Measurements from ENCODE around the gene CDC42EP5.

The CDC42EP5 gene

GRCh38 chr19:54460230-54461005 is 12.7 kb downstream of the CDC42EP5 start:
- Histone ChIP-seq H3K9me3 (ENCODE audit: insufficient read depth, low read length, severe bottlenecking) (no peaks in the 10 kb centered on the region), H3K4me1 (ENCODE audit: insufficient read depth, low read length) (peaks cover 16% of the 10 kb centered on the region), H3K36me3 (ENCODE audit: insufficient read depth, low read length) (peaks cover 72% of the 10 kb centered on the region), H3K4me2 (ENCODE audit: insufficient read depth, low read length) (no peak overlapping the region), H3K27ac (ENCODE audit: low read length) (no peak overlapping the region), H3K79me2 (ENCODE audit: insufficient read depth, low read length) (peaks cover 17% of the 10 kb centered on the region; the same call in 1 of the 2 replicates), H4K20me1 (ENCODE audit: insufficient read depth, low read length) (peaks cover 74% of the 10 kb centered on the region), H2AFZ (ENCODE audit: low read depth, low read length) (no peak overlapping the region), H3K4me3 (ENCODE audit: low read depth in 1 of 2, low read length in 2 of 2) (no peak overlapping the region), H3K9ac (ENCODE audit: low read depth, low read length) (no peak overlapping the region), H3K27me3 (ENCODE audit: insufficient read depth, low read length, poor library complexity) (no peaks in the 10 kb centered on the region)
- ATAC-seq (ENCODE audit: insufficient read depth, low read depth) = no peak
- no peak for DNase-seq
- no peak for TF ChIP-seq EZH2 (IDR thresholded peaks at IDR 0.05; ENCODE audit: borderline replicate concordance, low read depth, low read length, severe bottlenecking)
- TF ChIP-seq, protein P1, sequence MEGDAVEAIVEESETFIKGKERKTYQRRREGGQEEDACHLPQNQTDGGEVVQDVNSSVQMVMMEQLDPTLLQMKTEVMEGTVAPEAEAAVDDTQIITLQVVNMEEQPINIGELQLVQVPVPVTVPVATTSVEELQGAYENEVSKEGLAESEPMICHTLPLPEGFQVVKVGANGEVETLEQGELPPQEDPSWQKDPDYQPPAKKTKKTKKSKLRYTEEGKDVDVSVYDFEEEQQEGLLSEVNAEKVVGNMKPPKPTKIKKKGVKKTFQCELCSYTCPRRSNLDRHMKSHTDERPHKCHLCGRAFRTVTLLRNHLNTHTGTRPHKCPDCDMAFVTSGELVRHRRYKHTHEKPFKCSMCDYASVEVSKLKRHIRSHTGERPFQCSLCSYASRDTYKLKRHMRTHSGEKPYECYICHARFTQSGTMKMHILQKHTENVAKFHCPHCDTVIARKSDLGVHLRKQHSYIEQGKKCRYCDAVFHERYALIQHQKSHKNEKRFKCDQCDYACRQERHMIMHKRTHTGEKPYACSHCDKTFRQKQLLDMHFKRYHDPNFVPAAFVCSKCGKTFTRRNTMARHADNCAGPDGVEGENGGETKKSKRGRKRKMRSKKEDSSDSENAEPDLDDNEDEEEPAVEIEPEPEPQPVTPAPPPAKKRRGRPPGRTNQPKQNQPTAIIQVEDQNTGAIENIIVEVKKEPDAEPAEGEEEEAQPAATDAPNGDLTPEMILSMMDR (IDR thresholded peaks at IDR 0.05; ENCODE audit: borderline replicate concordance, extremely low read depth, low read length, poor library complexity, severe bottlenecking) = no peak

DNA sequence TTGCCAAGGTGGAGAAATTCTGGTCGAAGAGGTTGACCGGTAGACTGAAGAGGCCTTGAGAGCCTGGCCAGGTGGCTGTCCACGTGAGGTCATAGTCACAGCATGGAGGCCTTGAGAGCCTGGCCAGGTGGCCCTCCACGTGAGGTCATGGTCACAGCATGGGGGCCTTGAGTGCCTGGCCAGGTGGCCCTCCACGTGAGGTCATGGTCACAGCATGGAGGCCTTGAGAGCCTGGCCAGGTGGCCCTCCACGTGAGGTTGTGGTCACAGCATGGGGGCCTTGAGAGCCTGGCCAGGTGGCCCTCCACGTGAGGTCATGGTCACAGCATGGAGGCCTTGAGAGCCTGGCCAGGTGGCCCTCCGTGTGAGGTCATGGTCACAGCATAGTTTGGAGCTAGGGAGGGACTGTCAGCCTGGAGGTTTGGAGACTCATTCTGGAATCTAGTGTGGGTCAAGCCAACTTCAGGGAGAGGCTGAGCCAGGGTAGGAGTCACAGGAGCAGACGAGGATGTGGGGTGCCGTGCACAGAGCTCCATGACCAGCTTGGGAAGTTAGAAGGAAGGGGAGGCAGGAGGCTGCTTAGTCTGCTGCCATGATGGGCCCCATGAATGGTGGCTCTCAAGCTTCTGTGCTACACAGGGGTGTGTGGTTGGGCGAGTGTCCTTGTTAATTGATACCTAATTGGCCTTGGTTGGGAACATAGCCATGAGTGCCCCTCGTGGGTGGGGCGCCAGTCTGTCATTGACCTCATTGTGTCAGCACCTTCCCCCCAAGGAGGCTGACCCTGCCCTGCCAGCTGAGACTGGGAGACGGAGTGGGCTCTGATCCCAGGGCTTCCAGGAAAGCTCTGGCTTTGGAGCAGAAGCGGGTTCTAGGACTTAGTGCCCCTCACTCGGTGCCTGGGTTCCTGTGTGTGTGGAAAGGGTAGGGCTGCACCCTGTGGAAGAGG is 13.5 kb downstream of the CDC42EP5 start:
- ATAC-seq (ENCODE audit: insufficient read depth, low read depth) (no peak), DNase-seq (no peak)
- Histone ChIP-seq H3K27ac (ENCODE audit: low read length) (no peak overlapping the region), H3K4me1 (ENCODE audit: insufficient read depth, low read length) (peaks cover 13% of the 10 kb centered on the region), H3K36me3 (ENCODE audit: insufficient read depth, low read length) (peaks cover 81% of the 10 kb centered on the region), H3K4me3 (ENCODE audit: low read depth in 1 of 2, low read length in 2 of 2) (no peak overlapping the region), H3K4me2 (ENCODE audit: insufficient read depth, low read length) (no peak overlapping the region), H3K9ac (ENCODE audit: low read depth, low read length) (no peak overlapping the region), H2AFZ (ENCODE audit: low read depth, low read length) (no peak overlapping the region), H3K79me2 (ENCODE audit: insufficient read depth, low read length) (peaks cover 24% of the 10 kb centered on the region; the same call in 1 of the 2 replicates), H3K27me3 (ENCODE audit: insufficient read depth, low read length, poor library complexity) (no peaks in the 10 kb centered on the region), H3K9me3 (ENCODE audit: insufficient read depth, low read length, severe bottlenecking) (no peaks in the 10 kb centered on the region), H4K20me1 (ENCODE audit: insufficient read depth, low read length) (peaks cover 83% of the 10 kb centered on the region)
- TF ChIP-seq, protein P1 (IDR thresholded peaks at IDR 0.05; ENCODE audit: borderline replicate concordance, extremely low read depth, low read length, poor library complexity, severe bottlenecking) = no peak
- no peak for TF ChIP-seq EZH2 (IDR thresholded peaks at IDR 0.05; ENCODE audit: borderline replicate concordance, low read depth, low read length, severe bottlenecking)

- Histone ChIP-seq H3K9me3 (ENCODE audit: insufficient read depth, low read length, severe bottlenecking) (no peaks in the 10 kb centered on the region), H3K4me3 (ENCODE audit: low read depth in 1 of 2, low read length in 2 of 2) (no peak overlapping the region), H3K4me1 (ENCODE audit: insufficient read depth, low read length) (peaks cover 5% of the 10 kb centered on the region), H3K36me3 (ENCODE audit: insufficient read depth, low read length) (peaks cover 89% of the 10 kb centered on the region), H3K27ac (ENCODE audit: low read length) (no peak overlapping the region), H3K79me2 (ENCODE audit: insufficient read depth, low read length) (peaks cover 32% of the 10 kb centered on the region), H2AFZ (ENCODE audit: low read depth, low read length) (no peak overlapping the region), H3K9ac (ENCODE audit: low read depth, low read length) (no peak overlapping the region), H4K20me1 (ENCODE audit: insufficient read depth, low read length) (peaks cover 90% of the 10 kb centered on the region), H3K4me2 (ENCODE audit: insufficient read depth, low read length) (no peak overlapping the region), H3K27me3 (ENCODE audit: insufficient read depth, low read length, poor library complexity) (no peaks in the 10 kb centered on the region)
- TF ChIP-seq, protein P1 (IDR thresholded peaks at IDR 0.05; ENCODE audit: borderline replicate concordance, extremely low read depth, low read length, poor library complexity, severe bottlenecking) = no peak
- TF ChIP-seq EZH2 (IDR thresholded peaks at IDR 0.05; ENCODE audit: borderline replicate concordance, low read depth, low read length, severe bottlenecking) = no peak
- DNase-seq (no peak), ATAC-seq (ENCODE audit: insufficient read depth, low read depth) (no peak)
Measured at GRCh38 chr19:54458648-54459281, 14.3 kb downstream of the CDC42EP5 start.

Measured in DND-41 (cell line).